ENCODE data around the gene LBH.

GRCh38 chr2:30272761-30273573 is 41.6 kb downstream of the LBH start:
- TF ChIP-seq, protein P1, sequence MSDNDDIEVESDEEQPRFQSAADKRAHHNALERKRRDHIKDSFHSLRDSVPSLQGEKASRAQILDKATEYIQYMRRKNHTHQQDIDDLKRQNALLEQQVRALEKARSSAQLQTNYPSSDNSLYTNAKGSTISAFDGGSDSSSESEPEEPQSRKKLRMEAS (IDR thresholded peaks at IDR 0.05): 0 out of 2 replicates have a peak, but pooled peaks have one; percentile 18
- TF ChIP-seq TEAD4 (IDR thresholded peaks at IDR 0.05) (peak; percentile 89), TAF1 (IDR thresholded peaks at IDR 0.05; ENCODE audit: low read depth) (no peak), FOXM1 (IDR thresholded peaks at IDR 0.05; ENCODE audit: borderline replicate concordance, low read depth) (peak; percentile 95), TCF12 (IDR thresholded peaks at IDR 0.05; ENCODE audit: low read depth) (peak; percentile 95), RAD21 (IDR thresholded peaks at IDR 0.05; ENCODE audit: low read depth) (peak; percentile 1; the same call in 1 of the 2 replicates), REST (IDR thresholded peaks at IDR 0.05; ENCODE audit: low read depth) (no peak), NFIC (IDR thresholded peaks at IDR 0.05) (peak; percentile 88), EP300 (IDR thresholded peaks at IDR 0.05; ENCODE audit: borderline replicate concordance) (peak; percentile 97)

Data from Ishikawa (cell line).